ENCODE measurements around the gene MSRB2.
"Not testable (repeated sequence)": the region's sequence is repeated elsewhere in the genome, so short reads cannot be mapped to it uniquely, and the experiment has no call there.

MSRB2 gene

DNA sequence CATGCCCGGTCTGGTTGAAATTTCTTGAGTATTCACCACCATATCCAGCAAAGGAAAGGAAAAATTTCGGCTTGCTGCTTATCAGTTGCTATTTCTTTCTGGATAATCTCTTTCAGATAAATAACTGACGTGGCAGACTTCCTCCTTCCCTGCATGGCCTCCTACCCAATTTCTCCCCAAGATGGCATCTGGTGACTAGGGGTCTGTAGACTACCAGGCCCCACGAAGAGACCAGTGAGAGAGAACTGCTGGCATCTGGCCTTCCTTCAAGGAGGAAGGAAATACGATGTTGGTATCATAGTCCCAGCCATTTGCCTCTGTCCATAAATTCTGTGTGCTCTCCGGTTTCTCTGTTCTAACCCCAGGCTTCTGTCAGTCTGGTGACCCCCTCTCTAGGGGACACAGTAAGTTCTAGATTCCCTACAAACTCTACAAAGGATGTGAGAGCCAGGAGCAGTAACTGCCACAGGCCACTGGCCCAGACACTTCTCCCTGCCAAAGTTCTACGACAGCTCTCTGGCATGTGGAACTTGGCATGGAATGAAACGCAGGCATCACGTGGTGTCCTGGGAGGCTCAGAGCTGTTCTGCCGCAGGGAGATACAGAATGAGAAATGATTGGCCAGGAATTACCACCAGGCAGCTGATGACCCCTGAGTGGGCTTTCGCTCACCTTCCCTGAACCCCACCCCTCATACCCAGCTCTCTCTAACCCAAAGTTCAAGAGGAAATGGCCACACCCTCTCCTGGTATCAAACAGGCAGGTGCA lies 30.0 kb upstream of the MSRB2 start:
- TF ChIP-seq, protein P1, sequence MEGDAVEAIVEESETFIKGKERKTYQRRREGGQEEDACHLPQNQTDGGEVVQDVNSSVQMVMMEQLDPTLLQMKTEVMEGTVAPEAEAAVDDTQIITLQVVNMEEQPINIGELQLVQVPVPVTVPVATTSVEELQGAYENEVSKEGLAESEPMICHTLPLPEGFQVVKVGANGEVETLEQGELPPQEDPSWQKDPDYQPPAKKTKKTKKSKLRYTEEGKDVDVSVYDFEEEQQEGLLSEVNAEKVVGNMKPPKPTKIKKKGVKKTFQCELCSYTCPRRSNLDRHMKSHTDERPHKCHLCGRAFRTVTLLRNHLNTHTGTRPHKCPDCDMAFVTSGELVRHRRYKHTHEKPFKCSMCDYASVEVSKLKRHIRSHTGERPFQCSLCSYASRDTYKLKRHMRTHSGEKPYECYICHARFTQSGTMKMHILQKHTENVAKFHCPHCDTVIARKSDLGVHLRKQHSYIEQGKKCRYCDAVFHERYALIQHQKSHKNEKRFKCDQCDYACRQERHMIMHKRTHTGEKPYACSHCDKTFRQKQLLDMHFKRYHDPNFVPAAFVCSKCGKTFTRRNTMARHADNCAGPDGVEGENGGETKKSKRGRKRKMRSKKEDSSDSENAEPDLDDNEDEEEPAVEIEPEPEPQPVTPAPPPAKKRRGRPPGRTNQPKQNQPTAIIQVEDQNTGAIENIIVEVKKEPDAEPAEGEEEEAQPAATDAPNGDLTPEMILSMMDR (conservative IDR thresholded peaks at IDR 0.05) = no peak
- peak overlapping the region; percentile 8; the same call in 1 of the 2 replicates for H3K27ac ChIP-seq

DNA sequence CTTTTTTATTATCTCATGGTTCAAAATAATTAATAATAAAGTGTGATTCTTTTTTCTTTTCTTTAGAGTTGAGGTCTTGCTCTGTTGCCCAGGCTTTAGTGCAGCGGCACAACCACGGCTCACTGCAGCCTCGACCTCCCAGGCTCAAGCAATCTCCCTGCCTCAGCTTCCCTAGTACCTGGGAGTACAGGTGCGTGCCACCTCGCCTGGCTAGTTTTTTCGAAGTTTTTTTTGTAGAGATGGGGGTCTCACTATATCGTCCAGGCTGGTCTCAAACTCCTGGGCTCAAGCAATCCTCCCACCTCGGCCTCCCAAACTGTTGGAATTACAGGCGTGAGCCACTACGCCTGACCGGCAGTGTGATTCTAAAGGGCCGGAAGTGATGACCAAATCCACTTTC lies 28.0 kb upstream of the MSRB2 start:
- no peak overlapping the region for H3K27ac ChIP-seq
- TF ChIP-seq, protein P1 (conservative IDR thresholded peaks at IDR 0.05) = no peak

DNA sequence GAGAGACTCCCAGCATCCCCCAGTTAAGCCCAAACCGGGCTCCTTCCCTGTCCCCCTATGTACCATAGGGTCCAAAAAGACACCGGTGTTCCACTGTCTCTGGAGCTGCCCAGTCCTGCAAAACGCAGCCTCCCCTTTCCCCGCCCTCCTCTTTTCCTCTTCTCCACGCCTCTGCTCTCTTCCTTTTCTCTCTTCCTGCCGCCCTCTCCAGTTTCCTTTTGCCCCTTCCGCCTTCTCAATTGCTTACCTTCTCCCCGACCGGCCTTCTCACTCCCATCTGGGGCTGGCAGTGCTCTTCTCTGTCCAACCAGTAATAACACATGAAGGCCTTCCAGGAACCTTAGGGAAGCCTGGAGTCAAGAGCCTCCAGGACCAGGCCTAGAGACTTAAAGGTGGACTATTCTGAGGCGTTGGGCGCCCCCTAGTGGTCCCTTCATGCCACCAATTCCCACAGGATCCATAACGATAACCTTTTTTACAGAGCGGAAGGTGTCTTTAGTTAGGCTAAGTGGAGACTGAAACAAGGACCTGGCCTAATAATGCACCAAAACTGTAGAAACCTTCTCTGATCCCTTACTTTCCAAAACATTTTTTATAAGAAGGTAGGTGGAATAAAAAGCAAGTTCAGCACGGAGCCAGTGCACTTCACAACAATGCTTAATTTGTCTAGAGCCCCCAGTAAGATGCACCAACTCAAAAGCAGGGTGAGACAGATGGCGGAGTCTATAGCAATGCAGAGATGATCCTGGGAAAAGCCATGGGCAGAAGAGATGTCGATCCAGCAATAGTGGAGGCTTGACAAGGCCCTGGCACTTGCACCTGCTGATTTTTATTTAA lies 27.2 kb upstream of the MSRB2 start:
- no peak overlapping the region for H3K27ac ChIP-seq
- TF ChIP-seq, protein P1 (conservative IDR thresholded peaks at IDR 0.05) = peak; percentile 79

DNA sequence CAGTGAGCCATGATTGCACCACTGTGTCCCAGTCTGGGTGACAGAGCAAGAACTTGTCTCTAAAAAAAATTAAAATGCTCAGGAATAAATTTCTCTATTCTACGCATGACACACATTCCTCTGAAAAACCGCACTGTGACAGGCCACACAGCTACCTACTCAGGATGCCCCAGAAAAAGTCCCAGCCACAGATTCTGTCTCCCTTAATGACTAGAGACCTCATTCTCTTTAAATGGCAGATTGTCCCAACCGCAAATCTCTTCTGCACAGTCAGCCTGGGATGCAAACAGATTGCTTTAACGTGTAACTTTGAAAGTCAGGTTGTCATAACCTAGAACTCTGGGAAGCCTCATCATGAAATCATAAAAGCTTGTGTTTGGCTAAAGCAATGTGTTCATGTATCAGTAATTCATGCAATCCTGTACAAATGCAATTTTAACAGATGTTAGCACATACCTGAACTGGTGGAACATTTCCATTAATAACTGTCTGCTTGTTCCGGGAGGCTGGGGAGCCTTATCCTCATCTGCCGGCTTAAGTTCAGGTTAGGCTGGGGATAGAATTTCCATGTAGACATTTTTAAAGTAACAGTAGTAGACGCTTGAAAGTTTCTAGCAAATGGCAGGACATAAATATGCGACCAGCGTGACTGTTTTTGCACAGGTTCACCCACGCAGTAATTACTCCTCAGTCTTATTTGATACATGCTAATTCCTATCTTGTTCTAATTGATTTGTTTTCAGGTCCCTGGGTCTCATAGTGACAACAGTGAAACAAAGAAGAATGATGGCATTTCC lies 26.2 kb upstream of the MSRB2 start:
- TF ChIP-seq, protein P1 (conservative IDR thresholded peaks at IDR 0.05) = no peak
- no peak overlapping the region for H3K27ac ChIP-seq

DNA sequence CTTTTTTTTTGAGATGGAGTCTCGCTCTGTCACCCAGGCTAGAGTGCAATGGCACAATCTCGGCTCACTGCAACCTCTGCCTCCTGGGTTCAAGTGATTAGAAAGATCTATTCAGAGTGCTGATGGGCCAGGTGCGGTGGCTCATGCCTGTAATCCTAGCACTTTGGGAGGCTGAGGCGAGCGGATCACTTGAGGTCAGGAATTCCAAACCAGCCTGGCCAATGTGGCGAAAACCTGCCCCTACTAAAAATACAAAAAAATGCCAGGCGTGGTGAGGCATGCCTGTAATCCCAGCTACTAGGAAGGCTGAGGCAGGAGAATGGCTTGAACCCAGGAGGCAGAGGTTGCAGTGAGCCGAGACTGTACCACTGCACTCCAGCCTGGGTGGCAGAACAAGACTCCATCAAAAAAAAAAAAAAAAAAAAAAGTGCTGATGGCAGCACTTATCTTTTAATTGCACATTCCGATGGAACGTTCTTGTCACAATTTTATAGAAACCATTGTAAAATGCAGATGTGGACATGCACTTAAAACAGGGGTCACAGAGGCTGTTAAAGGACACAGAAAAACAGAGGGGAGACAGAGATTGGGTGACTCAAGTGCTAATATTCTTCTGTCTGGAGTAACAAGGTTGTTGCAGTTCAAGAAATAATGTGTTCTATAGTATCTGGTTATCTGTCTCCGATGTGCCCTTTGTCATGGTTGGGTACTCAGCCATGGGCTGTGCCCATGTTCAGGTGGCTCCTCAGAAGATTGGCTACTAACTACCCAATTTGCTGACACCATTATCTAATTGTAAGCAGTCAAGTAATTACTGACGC lies 25.1 kb upstream of the MSRB2 start:
- H3K27ac ChIP-seq = not testable (repeated sequence)

DNA sequence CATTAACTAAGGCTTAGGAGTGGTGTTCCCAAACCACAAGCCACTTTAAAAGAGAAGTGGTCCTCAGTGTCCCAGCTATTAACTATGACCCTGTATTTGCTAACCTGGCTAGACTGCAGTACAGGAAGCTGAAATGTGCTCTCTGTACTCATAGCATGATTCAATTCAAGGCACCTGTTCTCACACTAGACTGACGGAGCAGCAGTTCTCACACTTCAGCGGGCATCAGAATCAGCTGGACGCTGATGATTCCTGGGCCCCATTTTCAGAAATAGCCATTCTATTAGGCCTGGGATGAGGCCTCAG lies 24.5 kb upstream of the MSRB2 start:
- TF ChIP-seq, protein P1 (conservative IDR thresholded peaks at IDR 0.05) = no peak
- no peak overlapping the region for H3K27ac ChIP-seq

DNA sequence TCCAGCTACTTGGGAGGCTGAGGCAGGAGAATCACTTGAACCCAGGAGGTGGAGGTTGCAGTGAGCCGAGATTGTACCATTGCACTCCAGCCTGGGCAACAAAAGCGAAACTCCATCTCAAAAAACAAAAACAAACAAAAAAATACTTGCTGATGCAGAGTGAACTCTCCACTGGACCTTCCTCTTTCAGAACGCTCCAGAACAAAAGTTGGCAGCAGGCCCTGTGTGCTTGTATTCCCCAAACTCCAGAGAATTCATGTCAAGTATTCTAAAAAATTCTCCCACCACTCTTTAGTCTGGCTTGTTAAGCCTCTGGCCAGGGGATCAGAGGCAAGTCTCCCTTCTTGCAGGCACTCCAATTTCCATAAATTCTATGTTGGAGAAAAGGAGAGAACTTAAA lies 22.8 kb upstream of the MSRB2 start:
- H3K27ac ChIP-seq = not testable (repeated sequence)

DNA sequence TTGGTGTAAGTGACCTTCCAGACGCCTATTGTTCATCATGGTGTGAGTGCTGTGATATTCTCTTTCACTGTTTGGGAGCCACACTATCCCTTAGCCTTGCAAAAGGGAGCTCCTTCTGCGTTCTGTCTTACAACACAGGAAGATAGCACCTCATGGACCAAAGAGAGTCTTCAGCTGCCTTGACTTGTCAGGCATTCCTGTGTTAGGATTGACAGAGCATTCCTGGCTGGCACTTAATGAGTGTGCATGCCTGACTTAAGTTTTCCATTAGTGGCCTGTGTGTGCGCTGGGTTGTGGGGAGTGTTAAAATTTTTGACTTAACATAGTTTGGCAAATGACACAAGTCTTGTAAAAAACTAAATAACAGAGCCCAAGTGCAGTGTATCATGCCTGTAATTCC lies 21.9 kb upstream of the MSRB2 start:
- H3K27ac ChIP-seq = no peak overlapping the region
- TF ChIP-seq, protein P1 (conservative IDR thresholded peaks at IDR 0.05) = no peak
